GM23338 (cell line): ENCODE data around the gene PDGFC. TPM values are rescaled to one million over a fixed set of nuclear protein-coding genes. Genes with fewer than 3 reads are reported as not detected.
"Not testable (repeated sequence)": the region's sequence is repeated elsewhere in the genome, so short reads cannot be mapped to it uniquely, and the experiment has no call there.

Source experiments
- ATAC-seq: fragments of 200-7000 bp; cut with Tn5 transposase; 3 replicates; pipeline ENCODE4 v1.9.1; 2020
- DNase-seq: peaks from one replicate; pipeline ENCODE4 v3.0.0-alpha.2; 2015; ENCODE audit warnings: low spot score
- H2AFZ ChIP-seq: fragments of 200-600 bp; sonication (generic); 2 replicates; pipeline ENCODE4 v1.8.0; 2016; ENCODE audit warnings: antibody characterized with exemption, mild to moderate bottlenecking, moderate library complexity
- H3F3A ChIP-seq: fragments of 200-600 bp; sonication (generic); replicated peaks from 2 replicates; pipeline ENCODE4 v1.8.0; 2017; ENCODE audit warnings: antibody characterized with exemption, mixed run types, low read depth
- H3K27ac ChIP-seq: fragments of 200-600 bp; sonication (generic); 2 replicates; pipeline ENCODE4 v1.6.1; 2016; ENCODE audit warnings: low read depth
- H3K27me3 ChIP-seq: fragments of 200-600 bp; sonication (generic); 2 replicates; pipeline ENCODE4 v1.8.0; 2016; ENCODE audit warnings: mild to moderate bottlenecking, mixed run types, moderate library complexity; ENCODE audit not compliant: insufficient read depth
- H3K36me3 ChIP-seq: fragments of 200-600 bp; sonication (generic); 2 replicates; pipeline ENCODE4 v1.8.0; 2016; ENCODE audit warnings: mild to moderate bottlenecking; ENCODE audit not compliant: insufficient read depth
- H3K4me1 ChIP-seq: fragments of 200-600 bp; sonication (generic); 2 replicates; pipeline ENCODE4 v1.8.0; 2016; ENCODE audit warnings: mild to moderate bottlenecking, moderate library complexity; ENCODE audit not compliant: insufficient read depth
- H3K4me2 ChIP-seq: fragments of 200-600 bp; sonication (generic); 2 replicates; pipeline ENCODE4 v1.7.1; 2017; ENCODE audit warnings: mixed run types
- H3K4me3 ChIP-seq: fragments of 200-600 bp; sonication (generic); 2 replicates; pipeline ENCODE4 v1.6.1; 2016; ENCODE audit warnings: mixed run types
- H3K79me2 ChIP-seq: fragments of 200-600 bp; sonication (generic); replicated peaks from 2 replicates; pipeline ENCODE4 v1.8.0; 2017; ENCODE audit warnings: mild to moderate bottlenecking; ENCODE audit not compliant: insufficient read depth
- H3K9me2 ChIP-seq: fragments of 200-600 bp; sonication (generic); 2 replicates; pipeline ENCODE4 v1.8.0; 2017; ENCODE audit not compliant: insufficient read depth
- H4K20me1 ChIP-seq: fragments of 200-600 bp; sonication (generic); replicated peaks from 2 replicates; pipeline ENCODE4 v1.8.0; 2017; ENCODE audit warnings: mild to moderate bottlenecking; ENCODE audit not compliant: insufficient read depth
- H3K27ac Mint-ChIP-seq: 2 replicates; pipeline ENCODE4 v1.8.0; 2020; ENCODE audit warnings: inconsistent platforms, mild to moderate bottlenecking, moderate library complexity, mixed read lengths
- H3K27me3 Mint-ChIP-seq: 3 replicates; pipeline ENCODE4 v1.8.0; 2022; ENCODE audit warnings: low read depth, mild to moderate bottlenecking, moderate library complexity, mixed read lengths, inconsistent platforms; ENCODE audit not compliant: insufficient read depth, poor library complexity
- H3K36me3 Mint-ChIP-seq: 3 replicates; pipeline ENCODE4 v1.8.0; 2021; ENCODE audit warnings: low read depth, mild to moderate bottlenecking, inconsistent platforms, moderate library complexity, mixed read lengths
- H3K4me1 Mint-ChIP-seq: 3 replicates; pipeline ENCODE4 v1.8.0; 2020; ENCODE audit warnings: mild to moderate bottlenecking, inconsistent platforms, mixed read lengths
- H3K4me3 Mint-ChIP-seq: 3 replicates; pipeline ENCODE4 v1.8.0; 2021; ENCODE audit warnings: moderate library complexity, mild to moderate bottlenecking, inconsistent platforms, mixed read lengths
- H3K9me3 Mint-ChIP-seq: 3 replicates; pipeline ENCODE4 v1.8.0; 2020; ENCODE audit warnings: moderate library complexity, mild to moderate bottlenecking, inconsistent platforms, mixed read lengths
- CREB1 ChIP-seq: fragments of 250-450 bp; sonication (Bioruptor Pico); IDR thresholded peaks from 2 replicates; pipeline ENCODE4 v1.5.0; 2020; ENCODE audit warnings: low read depth, mild to moderate bottlenecking, moderate library complexity
- ETS1 ChIP-seq: IDR thresholded peaks from 2 replicates; pipeline ENCODE4 v1.6.1; 2016; ENCODE audit warnings: antibody characterized with exemption
- EZH2 ChIP-seq: fragments of 200-600 bp; sonication (generic); IDR thresholded peaks from one replicate; pipeline ENCODE4 v1.8.0; 2017; ENCODE audit warnings: antibody characterized with exemption, mild to moderate bottlenecking, low read depth; ENCODE audit not compliant: unreplicated experiment
- EZH2phosphoT487 ChIP-seq: fragments of 200-600 bp; sonication (generic); IDR thresholded peaks from one replicate; pipeline ENCODE4 v1.8.1; 2018; ENCODE audit warnings: antibody characterized with exemption; ENCODE audit not compliant: unreplicated experiment
- NANOG ChIP-seq: IDR thresholded peaks from 2 replicates; pipeline ENCODE4 v1.6.1; 2016; ENCODE audit warnings: antibody characterized with exemption, borderline replicate concordance
- ZNF114 ChIP-seq: fragments of 250-450 bp; sonication (Bioruptor Pico); IDR thresholded peaks from 2 replicates; pipeline ENCODE4 v1.5.0; 2020; ENCODE audit warnings: mild to moderate bottlenecking, moderate library complexity
- ZNF331 ChIP-seq: fragments of 250-450 bp; sonication (Bioruptor Pico); IDR thresholded peaks from 2 replicates; pipeline ENCODE4 v1.5.0; 2020; ENCODE audit warnings: low read depth, mild to moderate bottlenecking, moderate library complexity
- ZNF462 ChIP-seq: fragments of 250-450 bp; sonication (Bioruptor Pico); IDR thresholded peaks from 2 replicates; pipeline ENCODE4 v1.5.0; 2020; ENCODE audit warnings: mild to moderate bottlenecking, moderate library complexity
- polyA plus RNA-seq: library from polyadenylated mRNA; unstranded; fragments of >200 nt; fragmentation: Nextera tagmentation; extraction: Ambion mirVana; gene quantifications from 2 replicates; pipeline ENCODE4 v1.2.1, GENCODE V29; 2016
- total RNA-seq: library from RNA; depleted of rRNA; stranded (reverse); fragments of >200 nt; shearing (Covaris generic); gene quantifications from 2 replicates; pipeline ENCODE4 v1.2.3, GENCODE V29; 2014
- TF ChIP-seq, protein P1 (sequence below): IDR thresholded peaks from one replicate; pipeline ENCODE4 v1.6.1; 2018; ENCODE audit warnings: antibody characterized with exemption; ENCODE audit not compliant: unreplicated experiment

The PDGFC gene
- total and polyA plus RNA-seq, 2 experiments from 2014 or later: 1.3 to 3.4 TPM

DNA sequence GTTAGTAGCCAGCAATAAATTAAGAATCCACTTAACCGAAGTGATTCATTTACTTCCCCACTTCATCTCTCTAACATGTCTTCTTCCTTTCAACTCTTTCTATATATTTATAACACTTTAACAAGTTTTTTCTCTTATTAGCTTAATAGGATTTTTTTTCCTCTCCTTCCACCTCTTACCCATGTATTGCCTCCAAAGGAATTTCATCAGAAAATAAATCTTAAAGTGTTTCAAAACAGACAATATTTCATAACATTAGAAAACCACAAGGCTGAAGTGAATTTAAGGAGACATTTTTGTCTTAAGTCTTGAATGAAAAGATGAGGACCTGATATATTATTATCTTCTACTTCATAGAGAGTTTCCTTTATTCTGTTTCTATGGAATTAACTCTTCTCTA, 101.5 kb downstream of the PDGFC start (continued):
- no peak for TF ChIP-seq ETS1

DNA sequence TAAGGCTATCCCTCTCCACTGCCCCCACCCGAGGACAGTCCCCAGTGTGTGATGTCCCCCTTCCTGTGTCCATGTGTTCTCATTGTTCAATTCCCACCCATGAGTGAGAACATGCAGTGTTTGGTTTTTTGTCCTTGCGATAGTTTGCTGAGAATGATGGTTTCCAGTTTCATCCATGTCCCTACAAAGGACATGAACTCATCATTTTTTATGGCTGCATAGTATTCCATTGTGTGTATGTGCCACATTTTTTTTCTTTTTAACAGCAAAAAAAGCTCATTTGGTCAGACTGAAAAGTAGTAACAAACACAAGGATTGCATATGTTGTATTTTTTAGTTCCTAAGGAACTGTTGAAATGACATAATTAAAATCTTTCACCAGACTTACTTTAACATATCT, 105.5 kb downstream of the PDGFC start:
- not testable (repeated sequence) for H3F3A ChIP-seq, H3K79me2 ChIP-seq, H3K4me1 Mint-ChIP-seq, ATAC-seq, H3K27ac Mint-ChIP-seq, H3K4me3 ChIP-seq, H3K9me3 Mint-ChIP-seq, H3K36me3 ChIP-seq, H2AFZ ChIP-seq, H3K9me2 ChIP-seq, H3K4me2 ChIP-seq, H3K27ac ChIP-seq, H3K27me3 ChIP-seq, DNase-seq, H4K20me1 ChIP-seq, H3K4me1 ChIP-seq, H3K27me3 Mint-ChIP-seq, H3K36me3 Mint-ChIP-seq, H3K4me3 Mint-ChIP-seq

DNA sequence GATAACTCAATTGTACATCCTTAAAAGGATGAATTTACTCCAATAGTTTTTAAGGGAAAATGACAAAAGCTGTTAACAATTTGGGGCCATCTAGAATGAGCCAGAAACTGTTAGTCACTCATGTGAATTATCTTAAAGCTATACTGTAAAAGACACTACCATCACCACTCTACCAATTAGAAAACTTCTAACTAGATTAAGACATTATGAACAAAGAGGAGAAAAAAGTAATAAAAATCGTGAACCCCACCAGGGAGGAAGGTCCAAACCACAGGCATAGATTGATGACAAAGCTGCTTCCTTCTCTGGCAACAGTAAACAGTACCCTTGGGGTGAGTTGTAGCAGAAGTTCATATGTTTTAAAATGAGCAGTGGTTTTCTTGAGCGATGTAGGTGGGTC, 106.1 kb downstream of the PDGFC start:
- H3K9me2 ChIP-seq: no peaks in the 10 kb centered on the region
- no peaks in the 10 kb centered on the region for H3K27me3 ChIP-seq
- no peak overlapping the region for H2AFZ ChIP-seq
- no peaks in the 10 kb centered on the region for H3K4me1 ChIP-seq
- H3K36me3 ChIP-seq: no peaks in the 10 kb centered on the region
- H3K27ac ChIP-seq: no peak overlapping the region
- H3F3A ChIP-seq: no peaks in the 10 kb centered on the region
- H3K4me2 ChIP-seq: no peak overlapping the region
- Mint-ChIP-seq H3K36me3 (no peaks in the 10 kb centered on the region), H3K9me3 (no peaks in the 10 kb centered on the region), H3K27me3 (peaks cover 1% of the 10 kb centered on the region), H3K27ac (no peak overlapping the region), H3K4me1 (no peaks in the 10 kb centered on the region), H3K4me3 (no peak overlapping the region)
- H4K20me1 ChIP-seq: no peaks in the 10 kb centered on the region
- ATAC-seq (no peak), DNase-seq (no peak)
- no peak overlapping the region for H3K4me3 ChIP-seq
- H3K79me2 ChIP-seq: no peaks in the 10 kb centered on the region
- no peak for TF ChIP-seq EZH2phosphoT487
- TF ChIP-seq ZNF331 (CRISPR knock-in tag): no peak
- TF ChIP-seq ZNF114 (CRISPR knock-in tag): no peak
- TF ChIP-seq, protein P1, sequence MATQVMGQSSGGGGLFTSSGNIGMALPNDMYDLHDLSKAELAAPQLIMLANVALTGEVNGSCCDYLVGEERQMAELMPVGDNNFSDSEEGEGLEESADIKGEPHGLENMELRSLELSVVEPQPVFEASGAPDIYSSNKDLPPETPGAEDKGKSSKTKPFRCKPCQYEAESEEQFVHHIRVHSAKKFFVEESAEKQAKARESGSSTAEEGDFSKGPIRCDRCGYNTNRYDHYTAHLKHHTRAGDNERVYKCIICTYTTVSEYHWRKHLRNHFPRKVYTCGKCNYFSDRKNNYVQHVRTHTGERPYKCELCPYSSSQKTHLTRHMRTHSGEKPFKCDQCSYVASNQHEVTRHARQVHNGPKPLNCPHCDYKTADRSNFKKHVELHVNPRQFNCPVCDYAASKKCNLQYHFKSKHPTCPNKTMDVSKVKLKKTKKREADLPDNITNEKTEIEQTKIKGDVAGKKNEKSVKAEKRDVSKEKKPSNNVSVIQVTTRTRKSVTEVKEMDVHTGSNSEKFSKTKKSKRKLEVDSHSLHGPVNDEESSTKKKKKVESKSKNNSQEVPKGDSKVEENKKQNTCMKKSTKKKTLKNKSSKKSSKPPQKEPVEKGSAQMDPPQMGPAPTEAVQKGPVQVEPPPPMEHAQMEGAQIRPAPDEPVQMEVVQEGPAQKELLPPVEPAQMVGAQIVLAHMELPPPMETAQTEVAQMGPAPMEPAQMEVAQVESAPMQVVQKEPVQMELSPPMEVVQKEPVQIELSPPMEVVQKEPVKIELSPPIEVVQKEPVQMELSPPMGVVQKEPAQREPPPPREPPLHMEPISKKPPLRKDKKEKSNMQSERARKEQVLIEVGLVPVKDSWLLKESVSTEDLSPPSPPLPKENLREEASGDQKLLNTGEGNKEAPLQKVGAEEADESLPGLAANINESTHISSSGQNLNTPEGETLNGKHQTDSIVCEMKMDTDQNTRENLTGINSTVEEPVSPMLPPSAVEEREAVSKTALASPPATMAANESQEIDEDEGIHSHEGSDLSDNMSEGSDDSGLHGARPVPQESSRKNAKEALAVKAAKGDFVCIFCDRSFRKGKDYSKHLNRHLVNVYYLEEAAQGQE: no peak
- TF ChIP-seq EZH2: no peak
- no peak for TF ChIP-seq ETS1
- TF ChIP-seq CREB1 (CRISPR knock-in tag): no peak
- no peak for TF ChIP-seq ZNF462
- TF ChIP-seq NANOG: no peak
